Measurements from ENCODE around the gene ALOX5.

- TF ChIP-seq CTCF (IDR thresholded peaks at IDR 0.05): no peak
- TF ChIP-seq POLR2A (IDR thresholded peaks at IDR 0.05): no peak
Measured at GRCh38 chr10:45418417-45418848, 44.4 kb downstream of the ALOX5 start.

Data from heart left ventricle (tissue), 13 donors.